ENCODE data around the gene GOLT1B. TPM values are rescaled to one million over a fixed set of nuclear protein-coding genes. Genes with fewer than 3 reads are reported as not detected.

The GOLT1B gene
- total RNA-seq, 1 donor from 2014 or later, result 18.2 TPM

GRCh38 chr12:21523148-21523547 lies 21.6 kb downstream of the GOLT1B start:
- no peak for DNase-seq (ENCODE audit: low read depth in 2 of 2)

GRCh38 chr12:21526053-21526452 lies 24.5 kb downstream of the GOLT1B start, which contains the start of gene SPX:
Gene SPX, plus strand, starts transcription at chr12:21526296. Its CDS starts 177 bp downstream, at chr12:21526473.
- DNase-seq (ENCODE audit: low read depth in 2 of 2), result no peak

GRCh38 chr12:21526721-21527345 lies 25.2 kb downstream of the GOLT1B start:
- no peak for DNase-seq (ENCODE audit: low read depth in 2 of 2)

GRCh38 chr12:21527451-21528180 lies 26.0 kb downstream of the GOLT1B start:
- peak in 1 of 2 donors; percentile 48 for DNase-seq (ENCODE audit: low read depth in 2 of 2)

- DNase-seq (ENCODE audit: low read depth in 2 of 2), result no peak
These were observed 27.4 kb downstream of the GOLT1B start for GRCh38 chr12:21528953-21529352.

GRCh38 chr12:21529456-21529855 lies 27.9 kb downstream of the GOLT1B start:
- no peak for DNase-seq (ENCODE audit: low read depth in 2 of 2)

- no peak for DNase-seq (ENCODE audit: low read depth in 2 of 2)
These were observed 36.6 kb downstream of the GOLT1B start for GRCh38 chr12:21538061-21538653.

GRCh38 chr12:21539797-21540196 lies 38.2 kb downstream of the GOLT1B start:
- no peak for DNase-seq (ENCODE audit: low read depth in 2 of 2)

GRCh38 chr12:21541773-21542172 lies 40.2 kb downstream of the GOLT1B start:
- DNase-seq (ENCODE audit: low read depth in 2 of 2), result no peak

GRCh38 chr12:21542403-21542802 lies 40.8 kb downstream of the GOLT1B start:
- no peak for DNase-seq (ENCODE audit: low read depth in 2 of 2)

- no peak for DNase-seq (ENCODE audit: low read depth in 2 of 2)
These were observed 41.6 kb downstream of the GOLT1B start for GRCh38 chr12:21543151-21543550.

GRCh38 chr12:21545557-21545956 lies 44.0 kb downstream of the GOLT1B start:
- no peak for DNase-seq (ENCODE audit: low read depth in 2 of 2)

GRCh38 chr12:21546716-21547115 lies 45.1 kb downstream of the GOLT1B start:
- no peak for DNase-seq (ENCODE audit: low read depth in 2 of 2)

- no peak for DNase-seq (ENCODE audit: low read depth in 2 of 2)
These were observed 45.8 kb downstream of the GOLT1B start for GRCh38 chr12:21547437-21547836.

GRCh38 chr12:21551841-21552465 lies 50.4 kb downstream of the GOLT1B start:
- DNase-seq (ENCODE audit: low read depth in 2 of 2), result peak in 1 of 2 donors; percentile 6

GRCh38 chr12:21552635-21553328 lies 51.2 kb downstream of the GOLT1B start:
- DNase-seq (ENCODE audit: low read depth in 2 of 2), result no peak

GRCh38 chr12:21553329-21553675 lies 51.7 kb downstream of the GOLT1B start:
- no peak for DNase-seq (ENCODE audit: low read depth in 2 of 2)

GRCh38 chr12:21558100-21558679 lies 56.6 kb downstream of the GOLT1B start:
- no peak for DNase-seq (ENCODE audit: low read depth in 2 of 2)

- peak; percentile 73 to 74 for DNase-seq (ENCODE audit: low read depth in 2 of 2)
These were observed 58.4 kb downstream of the GOLT1B start for GRCh38 chr12:21559855-21560569.

GRCh38 chr12:21561158-21561557 lies 59.6 kb downstream of the GOLT1B start:
- DNase-seq (ENCODE audit: low read depth in 2 of 2), result peak in 1 of 2 donors; percentile 0

- no peak for DNase-seq (ENCODE audit: low read depth in 2 of 2)
These were observed 61.3 kb downstream of the GOLT1B start for GRCh38 chr12:21562859-21563258.

Data from dermis microvascular lymphatic vessel endothelial cell (primary cell).